ENCODE data around the gene FAM193A. TPM values are rescaled to one million over a fixed set of nuclear protein-coding genes. Genes with fewer than 3 reads are reported as not detected.

Gene FAM193A
- polyA plus RNA-seq, 1 of the 3 experiments (the other 2 are of a cell fraction), result 9.2 TPM

DNA sequence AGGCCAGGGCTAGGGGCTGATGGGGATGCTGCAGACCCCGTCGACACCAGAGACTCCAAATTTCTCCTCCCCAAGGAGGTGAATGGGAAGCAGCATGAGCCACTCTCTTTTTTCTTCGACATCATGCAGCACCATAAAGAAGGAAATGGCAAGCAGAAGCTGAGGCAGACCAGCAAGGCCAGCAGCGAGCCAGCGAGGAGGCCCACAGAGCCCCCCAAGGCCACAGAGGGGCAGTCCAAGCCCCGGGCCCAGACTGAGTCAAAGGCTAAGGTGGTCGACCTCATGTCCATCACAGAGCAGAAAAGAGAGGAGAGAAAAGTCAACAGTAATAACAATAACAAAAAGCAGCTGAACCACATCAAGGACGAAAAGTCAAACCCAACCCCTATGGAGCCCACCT is 163.6 kb downstream of the FAM193A start:
- CTCF ChIA-PET, result no interaction called here
- H3K27me3 ChIP-seq (ENCODE audit: insufficient read depth), result no peaks in the 10 kb centered on the region
- H4K20me1 ChIP-seq (ENCODE audit: insufficient read depth), result 0 out of 2 replicates have a peak, but pooled peaks cover 5% of the 10 kb centered on the region
- peaks cover 4% of the 10 kb centered on the region; the same call in 1 of the 2 replicates for H3K79me2 ChIP-seq (ENCODE audit: insufficient read depth)
- TF ChIP-seq NRF1 (IDR thresholded peaks at IDR 0.05; ENCODE audit: low read depth, low read length) (no peak), FOXJ3 (CRISPR knock-in tag; IDR thresholded peaks at IDR 0.05) (no peak), MXI1 (IDR thresholded peaks at IDR 0.05; ENCODE audit: low read depth, low read length) (no peak), TAF1 (IDR thresholded peaks at IDR 0.05; ENCODE audit: borderline replicate concordance, low read depth, low read length) (no peak), NFIC (IDR thresholded peaks at IDR 0.05; ENCODE audit: borderline replicate concordance) (no peak), GABPA (IDR thresholded peaks at IDR 0.05; ENCODE audit: low read depth) (no peak), YY1 (IDR thresholded peaks at IDR 0.05; ENCODE audit: low read depth) (no peak), SIN3A (IDR thresholded peaks at IDR 0.05; ENCODE audit: borderline replicate concordance, low read depth, low read length) (no peak), RXRA (IDR thresholded peaks at IDR 0.05; ENCODE audit: borderline replicate concordance, low read depth) (no peak), RFX5 (IDR thresholded peaks at IDR 0.05; ENCODE audit: low read length) (no peak), MEF2A (IDR thresholded peaks at IDR 0.05; ENCODE audit: borderline replicate concordance, low read depth) (no peak), CHD2 (IDR thresholded peaks at IDR 0.05; ENCODE audit: low read length, partially characterized antibody) (no peak), EP300 (IDR thresholded peaks at IDR 0.05; ENCODE audit: borderline replicate concordance in 1 of 2, low read depth in 1 of 2, low read length in 1 of 2) (no peak), FOSL2 (IDR thresholded peaks at IDR 0.05; ENCODE audit: borderline replicate concordance, low read depth) (no peak)
- TF ChIP-seq, protein P1, sequence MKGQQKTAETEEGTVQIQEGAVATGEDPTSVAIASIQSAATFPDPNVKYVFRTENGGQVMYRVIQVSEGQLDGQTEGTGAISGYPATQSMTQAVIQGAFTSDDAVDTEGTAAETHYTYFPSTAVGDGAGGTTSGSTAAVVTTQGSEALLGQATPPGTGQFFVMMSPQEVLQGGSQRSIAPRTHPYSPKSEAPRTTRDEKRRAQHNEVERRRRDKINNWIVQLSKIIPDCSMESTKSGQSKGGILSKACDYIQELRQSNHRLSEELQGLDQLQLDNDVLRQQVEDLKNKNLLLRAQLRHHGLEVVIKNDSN (IDR thresholded peaks at IDR 0.05; ENCODE audit: borderline replicate concordance, low read depth), result no peak
- TF ChIP-seq, protein P2, sequence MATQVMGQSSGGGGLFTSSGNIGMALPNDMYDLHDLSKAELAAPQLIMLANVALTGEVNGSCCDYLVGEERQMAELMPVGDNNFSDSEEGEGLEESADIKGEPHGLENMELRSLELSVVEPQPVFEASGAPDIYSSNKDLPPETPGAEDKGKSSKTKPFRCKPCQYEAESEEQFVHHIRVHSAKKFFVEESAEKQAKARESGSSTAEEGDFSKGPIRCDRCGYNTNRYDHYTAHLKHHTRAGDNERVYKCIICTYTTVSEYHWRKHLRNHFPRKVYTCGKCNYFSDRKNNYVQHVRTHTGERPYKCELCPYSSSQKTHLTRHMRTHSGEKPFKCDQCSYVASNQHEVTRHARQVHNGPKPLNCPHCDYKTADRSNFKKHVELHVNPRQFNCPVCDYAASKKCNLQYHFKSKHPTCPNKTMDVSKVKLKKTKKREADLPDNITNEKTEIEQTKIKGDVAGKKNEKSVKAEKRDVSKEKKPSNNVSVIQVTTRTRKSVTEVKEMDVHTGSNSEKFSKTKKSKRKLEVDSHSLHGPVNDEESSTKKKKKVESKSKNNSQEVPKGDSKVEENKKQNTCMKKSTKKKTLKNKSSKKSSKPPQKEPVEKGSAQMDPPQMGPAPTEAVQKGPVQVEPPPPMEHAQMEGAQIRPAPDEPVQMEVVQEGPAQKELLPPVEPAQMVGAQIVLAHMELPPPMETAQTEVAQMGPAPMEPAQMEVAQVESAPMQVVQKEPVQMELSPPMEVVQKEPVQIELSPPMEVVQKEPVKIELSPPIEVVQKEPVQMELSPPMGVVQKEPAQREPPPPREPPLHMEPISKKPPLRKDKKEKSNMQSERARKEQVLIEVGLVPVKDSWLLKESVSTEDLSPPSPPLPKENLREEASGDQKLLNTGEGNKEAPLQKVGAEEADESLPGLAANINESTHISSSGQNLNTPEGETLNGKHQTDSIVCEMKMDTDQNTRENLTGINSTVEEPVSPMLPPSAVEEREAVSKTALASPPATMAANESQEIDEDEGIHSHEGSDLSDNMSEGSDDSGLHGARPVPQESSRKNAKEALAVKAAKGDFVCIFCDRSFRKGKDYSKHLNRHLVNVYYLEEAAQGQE (IDR thresholded peaks at IDR 0.05; ENCODE audit: low read depth, low read length), result no peak
- TF ChIP-seq, protein P3, sequence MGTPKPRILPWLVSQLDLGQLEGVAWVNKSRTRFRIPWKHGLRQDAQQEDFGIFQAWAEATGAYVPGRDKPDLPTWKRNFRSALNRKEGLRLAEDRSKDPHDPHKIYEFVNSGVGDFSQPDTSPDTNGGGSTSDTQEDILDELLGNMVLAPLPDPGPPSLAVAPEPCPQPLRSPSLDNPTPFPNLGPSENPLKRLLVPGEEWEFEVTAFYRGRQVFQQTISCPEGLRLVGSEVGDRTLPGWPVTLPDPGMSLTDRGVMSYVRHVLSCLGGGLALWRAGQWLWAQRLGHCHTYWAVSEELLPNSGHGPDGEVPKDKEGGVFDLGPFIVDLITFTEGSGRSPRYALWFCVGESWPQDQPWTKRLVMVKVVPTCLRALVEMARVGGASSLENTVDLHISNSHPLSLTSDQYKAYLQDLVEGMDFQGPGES (IDR thresholded peaks at IDR 0.05; ENCODE audit: low read depth, low read length), result no peak
- no peak overlapping the region for H2AFZ ChIP-seq (ENCODE audit: low read depth)
- no peaks in the 10 kb centered on the region for H3K9me2 ChIP-seq
- DNase-seq, result no peak
- no peaks in the 10 kb centered on the region for H3F3A ChIP-seq (replicated peaks; ENCODE audit: insufficient read depth)
- WGBS (ENCODE audit: low lambda C conversion rate), result 94% methylated on average over 8 of the region's 8 CpGs
- H3K4me1 ChIP-seq (ENCODE audit: control insufficient read depth in 1 of 2, insufficient read depth in 2 of 2, low read depth in 1 of 2, low read length in 1 of 2), result no peaks in the 10 kb centered on the region
- no peaks in the 10 kb centered on the region for H3K9me3 ChIP-seq
- no peak overlapping the region for H3K4me2 ChIP-seq
- no peak overlapping the region for H3K9ac ChIP-seq
- POLR2A ChIA-PET, result no interaction called here
- H3K36me3 ChIP-seq (replicated peaks in 1 of 2; ENCODE audit: control insufficient read depth in 1 of 2, insufficient read depth in 2 of 2, low read length in 1 of 2), result peaks cover 71 to 75% of the 10 kb centered on the region in 2 experiments
- H3K4me3 ChIP-seq (ENCODE audit: low read depth in 2 of 2, low read length in 1 of 2), result no peak overlapping the region
- no peak overlapping the region for H3K27ac ChIP-seq (ENCODE audit: low read depth in 2 of 2, low read length in 1 of 2)

Data from SK-N-SH (cell line).